Neural progenitor cell (in vitro differentiated cells): ENCODE data around the gene BUB1B.

Experiments used
- CTCF ChIP-seq: fragments of 200-600 bp; sonication (generic); IDR thresholded peaks from 2 replicates; pipeline ENCODE4 v1.5.1; 2017; ENCODE audit warnings: antibody characterized with exemption, mild to moderate bottlenecking
- EZH2phosphoT487 ChIP-seq: fragments of 200-600 bp; sonication (generic); IDR thresholded peaks from 2 replicates; pipeline ENCODE4 v1.6.1; 2017; ENCODE audit warnings: antibody characterized with exemption

GRCh38 chr15:40247406-40247971 lies 86.6 kb downstream of the BUB1B start:
- no peak for TF ChIP-seq CTCF
- no peak for TF ChIP-seq EZH2phosphoT487
